Skin of body (tissue), 2 donors: Measurements from ENCODE around the gene MOGAT3. TPM values are rescaled to one million over a fixed set of nuclear protein-coding genes. Genes with fewer than 3 reads are reported as not detected.
"Not testable (repeated sequence)": the region's sequence is repeated elsewhere in the genome, so short reads cannot be mapped to it uniquely, and the experiment has no call there.

Source experiments
- DNase-seq: peaks from one replicate; lab custom pipeline; 2025; lab: John Stamatoyannopoulos, UW
- total RNA-seq: library from RNA; depleted of rRNA; stranded (reverse); fragments of >200 nt; gene quantifications from one replicate; pipeline ENCODE4 v1.2.3, GENCODE V29; 2014

MOGAT3 gene
- total RNA-seq, 1 donor from 2014 or later = not detected

GRCh38 chr7:101203740-101204738, 3.2 kb upstream of the MOGAT3 start:
- not testable (repeated sequence) for DNase-seq

DNA sequence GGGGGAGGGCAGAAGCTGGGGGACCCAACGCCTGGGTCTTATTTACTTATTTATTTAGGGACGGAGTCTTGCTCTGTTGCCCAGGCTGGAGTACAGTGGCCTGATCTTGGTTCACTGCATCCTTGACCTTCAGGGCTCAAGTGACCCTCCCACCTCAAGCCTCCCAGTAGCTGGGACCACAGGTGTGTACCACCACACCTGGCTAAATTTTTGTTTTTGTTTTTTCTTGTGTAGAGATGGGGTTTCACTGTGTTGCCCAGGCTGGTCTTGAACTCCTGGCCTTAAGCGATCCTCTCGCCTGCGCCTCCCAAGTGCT, 1.7 kb upstream of the MOGAT3 start:
- no peak for DNase-seq

DNA sequence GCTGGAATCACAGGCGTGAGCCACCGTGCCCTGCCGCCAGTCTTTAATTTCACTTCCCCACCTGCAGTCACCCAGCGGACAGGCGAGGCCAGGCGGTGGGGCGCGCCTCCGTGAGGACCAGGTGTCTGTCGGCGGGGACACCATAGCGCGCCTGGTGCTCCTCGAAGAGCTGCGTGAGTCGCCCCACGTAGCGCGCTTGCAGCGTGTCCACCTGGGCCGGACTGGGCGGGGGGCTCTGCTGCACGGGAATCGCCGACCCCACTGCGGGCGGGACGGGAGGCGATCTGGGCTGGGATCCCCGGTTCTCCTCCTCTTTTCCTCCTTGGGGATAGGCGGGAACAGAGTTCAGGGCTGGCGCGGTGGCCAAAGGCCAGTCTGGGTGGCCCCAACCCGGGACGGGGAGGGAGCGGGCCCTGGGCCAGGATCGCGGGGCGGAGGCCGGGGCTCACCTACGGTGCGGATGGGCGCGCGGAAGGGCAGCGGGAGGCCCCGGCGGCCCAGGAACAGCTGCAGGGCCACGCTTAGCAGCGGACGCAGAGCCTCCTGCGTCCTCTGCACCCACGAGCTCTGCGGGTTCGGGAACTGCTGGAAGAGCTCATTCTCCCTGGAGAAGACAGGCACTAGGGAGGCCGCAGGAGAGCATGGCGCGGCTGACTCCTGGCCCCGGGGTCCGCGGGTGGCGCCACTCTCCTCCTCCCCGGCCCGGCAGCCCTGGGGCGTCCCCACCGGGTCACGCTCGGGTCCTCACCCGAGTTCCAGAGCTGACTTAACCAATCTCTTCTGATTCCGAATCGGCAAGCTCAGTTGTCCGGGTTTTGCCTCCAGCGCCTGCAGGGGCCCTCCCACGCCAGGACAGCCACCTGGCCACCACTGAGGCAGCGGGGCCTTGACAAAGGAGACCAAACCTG, 1.1 kb upstream of the MOGAT3 start:
- DNase-seq = no peak

DNA sequence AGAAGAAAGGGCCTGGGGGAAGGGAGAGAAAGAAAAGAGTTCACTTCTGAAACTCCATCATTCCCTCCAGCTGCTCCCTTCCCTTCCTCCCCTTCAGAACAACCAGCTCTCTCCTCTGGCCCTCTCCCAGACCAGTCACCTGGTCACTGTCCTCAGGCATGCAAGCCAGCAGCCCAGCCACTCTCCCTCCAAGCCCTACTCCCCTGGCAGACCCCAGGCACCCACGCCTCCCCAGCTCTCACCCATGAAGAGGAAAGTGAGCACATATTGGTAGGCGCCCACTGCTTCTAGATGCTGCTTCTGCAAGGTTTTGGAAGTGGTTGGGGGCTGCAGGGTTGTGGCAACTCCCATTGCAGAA, 353 bp downstream of the MOGAT3 start:
- no peak for DNase-seq

- not testable (repeated sequence) for DNase-seq
Measured at GRCh38 chr7:101199522-101199921, 1.3 kb downstream of the MOGAT3 start.

- DNase-seq = no peak
Measured at GRCh38 chr7:101198476-101198875, 2.4 kb downstream of the MOGAT3 start.

- DNase-seq = no peak
Measured at GRCh38 chr7:101197991-101198390, 2.8 kb downstream of the MOGAT3 start.

DNA sequence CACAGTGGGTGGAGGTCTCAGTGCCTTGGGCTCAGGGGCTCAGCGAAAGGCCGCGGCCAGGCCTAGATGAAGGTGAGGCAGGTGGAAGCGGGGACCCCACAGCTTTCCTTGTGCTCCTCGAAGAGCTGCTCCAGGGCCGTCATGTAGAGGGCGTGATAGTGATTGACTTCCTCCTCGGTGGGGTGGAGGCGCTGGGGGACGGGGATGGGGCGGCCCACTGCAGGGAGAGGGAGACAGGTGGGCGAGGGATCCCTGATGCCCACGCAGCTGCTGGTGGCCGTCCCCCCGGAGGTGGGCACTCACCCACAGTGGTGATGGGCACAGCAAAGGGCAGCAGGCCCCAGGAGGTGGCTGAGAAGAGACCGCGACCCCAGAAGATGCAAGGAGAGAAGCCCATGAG, 5.0 kb downstream of the MOGAT3 start:
- no peak for DNase-seq

- no peak for DNase-seq
Measured at GRCh38 chr7:101189109-101189508, 11.7 kb downstream of the MOGAT3 start.

DNA sequence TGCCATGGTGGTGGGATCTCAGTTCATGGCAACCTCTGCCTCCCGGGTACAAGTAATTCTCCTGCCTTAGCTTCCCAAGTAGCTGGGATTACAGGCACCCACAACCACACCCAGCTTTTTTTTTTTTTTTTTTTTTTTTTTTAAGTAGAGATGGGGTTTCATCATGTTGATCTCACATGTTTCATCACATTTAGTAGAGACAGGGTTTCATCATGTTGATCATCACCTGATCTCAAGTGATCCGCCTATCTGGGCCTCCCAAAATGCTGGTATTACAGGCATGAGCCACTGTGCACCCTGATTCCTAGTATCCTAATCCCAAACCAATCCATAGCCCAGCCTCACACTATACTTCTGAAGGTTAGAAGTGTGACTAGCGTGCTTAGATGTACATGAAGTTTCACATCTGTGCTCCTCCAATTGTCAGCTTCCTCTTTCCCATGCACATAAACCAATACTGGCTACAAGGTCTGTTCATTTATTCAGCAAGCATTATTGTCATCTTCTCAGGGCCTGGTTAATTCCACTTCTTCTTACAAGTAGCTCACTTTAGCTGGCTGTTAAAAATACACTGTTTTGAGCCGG, 13.9 kb downstream of the MOGAT3 start:
- DNase-seq = no peak

DNA sequence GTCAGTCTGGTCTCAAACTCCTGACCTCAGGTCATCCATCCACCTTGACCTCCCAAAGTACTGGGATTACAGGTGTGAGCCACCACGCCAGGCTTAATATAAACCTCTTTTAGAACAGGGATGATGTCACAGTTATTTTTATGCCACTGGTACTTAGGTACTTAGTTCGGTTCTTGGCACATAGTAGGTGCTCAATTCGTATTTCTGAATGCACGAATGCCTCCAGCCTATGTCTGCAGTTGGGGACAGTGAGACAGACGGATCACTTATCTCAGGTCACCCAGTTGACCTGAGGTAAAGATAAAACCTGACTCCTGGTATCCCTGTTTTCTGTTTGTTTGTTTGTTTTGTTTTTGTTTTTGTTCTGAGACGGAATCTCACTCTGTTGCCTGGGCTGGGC, 14.6 kb downstream of the MOGAT3 start:
- no peak for DNase-seq

- DNase-seq = no peak
Measured at GRCh38 chr7:101185258-101185839, 15.5 kb downstream of the MOGAT3 start.

DNA sequence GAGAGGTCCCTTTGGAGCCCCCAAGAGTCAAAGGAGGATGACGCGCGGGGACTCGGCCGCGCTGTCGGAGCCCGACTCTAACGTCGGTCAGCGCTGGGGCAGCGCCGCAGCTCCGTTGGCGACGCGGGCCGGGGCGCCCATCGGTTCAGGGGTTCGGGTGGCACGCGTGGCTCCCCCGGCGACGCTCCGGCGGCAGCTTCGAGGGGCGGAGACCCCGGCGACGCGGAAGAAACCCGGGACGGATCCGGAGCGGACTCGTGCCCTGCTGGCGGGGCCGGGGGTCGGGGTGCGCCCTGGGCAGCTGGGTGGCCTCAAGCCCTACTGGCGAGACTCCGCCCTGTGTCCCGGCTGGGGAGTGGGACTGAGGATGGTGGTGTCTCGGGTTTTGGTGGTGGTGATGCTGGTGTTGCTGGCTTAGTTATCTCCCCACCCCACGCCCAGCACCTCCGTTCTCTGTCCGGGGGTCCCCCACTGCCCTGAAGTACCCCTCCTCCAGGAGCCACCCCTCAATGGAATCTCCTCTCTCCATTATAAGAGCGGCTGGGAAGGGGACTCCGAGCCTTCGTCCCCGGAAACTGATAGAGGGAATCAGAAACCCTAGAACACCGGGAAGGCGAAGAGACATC, 20.6 kb downstream of the MOGAT3 start, which contains the start of gene NAT16:
TSS of gene NAT16 (minus strand) at position 164 of the 626 bp plus-strand sequence. CDS start 5,486 bp downstream, outside the sequence.
- DNase-seq = no peak

- no peak for DNase-seq
Measured at GRCh38 chr7:101179713-101180112, 21.1 kb downstream of the MOGAT3 start.

GRCh38 chr7:101179117-101179516, 21.7 kb downstream of the MOGAT3 start:
- no peak for DNase-seq

DNA sequence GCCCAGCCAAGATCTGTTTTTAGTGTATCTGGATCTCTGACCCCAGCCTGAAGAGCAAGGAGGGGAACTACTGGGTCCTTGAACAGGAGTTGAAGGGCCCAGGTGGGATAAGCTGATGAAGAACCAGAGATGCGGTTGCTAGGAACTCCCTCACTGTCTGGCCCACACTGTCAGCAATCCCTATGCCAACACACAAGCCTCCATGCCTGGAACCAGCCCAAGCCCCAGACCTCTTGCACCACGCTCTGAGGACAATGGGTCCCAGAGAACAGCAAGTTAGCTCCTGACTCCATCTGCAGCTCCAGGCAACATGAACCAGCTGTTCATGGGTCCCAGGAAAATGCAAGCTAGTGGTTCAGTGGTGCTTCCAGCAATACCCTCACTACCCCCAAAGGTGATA, 23.2 kb downstream of the MOGAT3 start:
- DNase-seq = no peak

- no peak for DNase-seq
Measured at GRCh38 chr7:101175664-101176063, 25.2 kb downstream of the MOGAT3 start.

DNA sequence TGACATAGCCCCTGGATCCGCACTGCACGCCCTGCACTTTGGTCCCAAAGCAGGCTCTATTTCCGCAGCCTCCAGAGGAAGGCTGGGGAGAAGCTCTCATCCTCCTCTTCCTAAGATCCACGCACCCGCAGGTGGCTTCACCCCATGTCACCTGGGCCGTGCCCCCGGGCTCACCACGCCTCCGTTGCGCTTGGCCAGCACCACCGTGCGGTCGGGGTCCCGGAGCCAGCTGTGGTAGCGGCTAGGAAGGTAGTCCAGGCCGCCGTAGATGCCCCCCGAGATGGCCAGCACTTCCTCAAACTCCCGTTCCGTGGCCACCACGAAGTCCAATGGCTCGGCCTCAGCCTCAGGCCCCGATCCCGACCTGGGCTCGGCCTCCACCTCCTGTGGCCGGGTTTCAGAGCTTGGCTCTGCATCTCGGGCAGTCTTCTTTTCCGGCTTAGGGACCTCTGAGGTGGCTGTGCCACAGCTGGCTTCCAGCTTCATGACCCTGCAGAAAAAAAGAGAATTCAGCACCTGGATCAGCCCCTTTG, 26.4 kb downstream of the MOGAT3 start:
- no peak for DNase-seq

DNA sequence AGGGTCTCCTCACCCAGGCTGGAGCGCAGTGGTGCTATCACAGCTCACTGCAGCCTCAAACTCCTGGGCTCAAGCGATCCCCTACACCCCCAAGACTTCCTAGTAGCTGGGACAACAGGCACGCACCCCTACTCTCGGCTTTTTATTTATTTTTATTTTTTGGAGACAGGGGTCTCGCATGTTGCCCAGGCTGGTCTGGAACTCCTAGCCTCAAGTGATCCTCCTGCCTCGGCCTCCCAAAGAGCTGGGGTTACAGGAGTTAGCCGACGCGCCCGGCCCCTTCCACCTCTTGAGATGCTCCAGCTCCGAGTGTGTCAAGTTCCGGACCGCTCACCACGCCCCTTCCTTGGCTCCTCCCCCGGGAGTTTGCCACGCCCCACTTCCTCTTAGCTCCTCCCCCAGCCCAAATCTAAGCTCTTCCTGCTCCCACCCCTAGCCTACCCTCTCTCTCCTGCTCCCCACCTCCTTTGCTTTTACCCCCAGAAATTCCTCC, 27.0 kb downstream of the MOGAT3 start:
- no peak for DNase-seq
